Stimulated activated CD8-positive, alpha-beta memory T cell treated with anti-CD3 and anti-CD28 coated beads, Interleukin-15, amount 100 ng/mL, for 24 hours (primary cell): ENCODE data around the gene SYT17.

ENCODE experiments used
- DNase-seq: peaks from one replicate; pipeline ENCODE4 v3.0.0-alpha.2; 2020; ENCODE audit warnings: low read depth

Gene SYT17

DNA sequence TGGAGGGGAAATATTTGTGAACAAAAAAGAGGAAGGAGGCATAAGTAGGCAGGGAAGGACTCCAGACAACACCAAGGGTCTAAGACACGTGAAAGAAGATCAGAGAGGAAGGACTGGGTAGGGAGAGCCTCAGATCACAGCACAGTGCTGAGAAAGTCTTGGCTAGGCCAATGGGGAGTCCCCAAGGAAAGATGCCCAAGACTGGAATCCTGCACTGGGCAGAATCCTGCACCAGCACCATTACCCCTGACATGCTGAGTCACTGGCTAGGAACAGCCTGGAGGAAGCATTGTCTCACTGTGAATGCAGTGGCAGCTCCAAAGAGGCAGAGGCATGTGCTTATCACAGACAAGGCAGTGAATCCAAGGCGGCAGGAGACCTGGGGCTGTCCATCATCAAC, 136.7 kb downstream of the SYT17 start:
- DNase-seq, result no peak

DNA sequence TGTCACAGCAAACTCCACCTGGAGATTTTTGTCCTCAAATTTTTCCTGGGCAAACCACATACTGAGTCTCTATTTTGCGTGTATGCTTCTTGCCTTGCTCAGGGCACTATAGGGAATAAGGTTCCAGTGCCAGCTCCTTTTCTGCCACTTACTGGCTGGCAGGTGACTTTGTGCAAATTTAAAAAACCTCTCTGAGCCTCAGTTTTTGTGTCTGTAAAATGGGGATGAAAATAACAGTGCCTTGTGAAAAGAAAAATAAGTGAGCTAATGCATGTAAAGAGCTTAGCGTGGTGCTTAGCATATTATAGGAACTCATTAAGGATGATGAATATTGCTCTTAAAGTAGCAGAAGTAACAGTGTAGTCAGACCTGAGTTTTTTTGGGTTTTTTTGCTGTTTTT, 137.4 kb downstream of the SYT17 start:
- DNase-seq, result no peak

DNA sequence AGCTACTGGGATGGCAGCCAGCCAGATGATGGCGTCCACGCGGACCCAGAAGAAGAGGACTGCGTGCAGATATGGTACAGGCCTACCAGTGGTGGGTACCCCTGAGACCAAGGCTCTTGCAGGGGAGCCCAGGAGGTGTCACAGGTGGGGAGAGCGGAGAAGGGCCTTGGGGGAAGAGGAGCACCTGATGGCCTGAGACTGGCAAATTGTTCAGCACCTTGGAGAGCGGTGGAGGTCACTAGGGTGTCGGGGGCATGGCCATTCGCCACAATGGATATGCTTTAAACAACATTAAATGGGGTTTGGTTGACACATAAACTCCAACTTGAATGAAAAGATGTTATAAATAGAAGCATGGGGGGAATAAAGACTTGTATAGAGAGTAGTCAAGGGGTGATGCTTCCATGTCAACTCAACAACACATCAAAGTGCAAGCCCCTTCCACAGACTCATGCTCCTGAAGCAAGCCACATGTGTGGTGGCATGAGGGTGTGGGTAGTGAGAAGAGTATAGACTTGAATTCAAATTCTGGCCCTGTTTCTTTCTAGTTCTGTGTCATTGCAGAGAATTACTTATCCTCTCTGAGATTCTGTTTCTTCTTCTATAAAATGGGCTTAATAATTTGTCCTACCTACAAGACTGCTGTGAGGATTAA, 139.7 kb downstream of the SYT17 start:
- no peak for DNase-seq

DNA sequence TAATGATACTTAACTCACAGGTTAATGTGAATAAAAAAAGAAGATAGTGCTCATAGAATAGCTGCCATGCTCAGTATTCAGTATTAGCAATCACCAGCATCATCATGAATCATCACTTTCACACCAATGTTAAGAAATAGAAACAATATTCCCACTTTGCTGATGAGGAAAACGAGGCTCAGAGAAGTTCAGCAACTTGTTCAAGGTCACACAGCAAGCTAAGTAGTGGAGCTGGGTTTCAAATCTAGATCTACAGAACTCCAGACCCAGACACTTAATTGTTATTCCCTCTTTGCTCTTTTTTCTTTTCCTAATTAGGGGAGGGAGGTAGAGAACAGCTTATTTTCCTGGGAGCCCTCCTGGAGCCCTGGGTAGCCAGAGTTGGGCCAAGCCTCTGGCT, 140.4 kb downstream of the SYT17 start:
- no peak for DNase-seq

- no peak for DNase-seq
Observed at GRCh38 chr16:19309178-19309577, 141.1 kb downstream of the SYT17 start.

DNA sequence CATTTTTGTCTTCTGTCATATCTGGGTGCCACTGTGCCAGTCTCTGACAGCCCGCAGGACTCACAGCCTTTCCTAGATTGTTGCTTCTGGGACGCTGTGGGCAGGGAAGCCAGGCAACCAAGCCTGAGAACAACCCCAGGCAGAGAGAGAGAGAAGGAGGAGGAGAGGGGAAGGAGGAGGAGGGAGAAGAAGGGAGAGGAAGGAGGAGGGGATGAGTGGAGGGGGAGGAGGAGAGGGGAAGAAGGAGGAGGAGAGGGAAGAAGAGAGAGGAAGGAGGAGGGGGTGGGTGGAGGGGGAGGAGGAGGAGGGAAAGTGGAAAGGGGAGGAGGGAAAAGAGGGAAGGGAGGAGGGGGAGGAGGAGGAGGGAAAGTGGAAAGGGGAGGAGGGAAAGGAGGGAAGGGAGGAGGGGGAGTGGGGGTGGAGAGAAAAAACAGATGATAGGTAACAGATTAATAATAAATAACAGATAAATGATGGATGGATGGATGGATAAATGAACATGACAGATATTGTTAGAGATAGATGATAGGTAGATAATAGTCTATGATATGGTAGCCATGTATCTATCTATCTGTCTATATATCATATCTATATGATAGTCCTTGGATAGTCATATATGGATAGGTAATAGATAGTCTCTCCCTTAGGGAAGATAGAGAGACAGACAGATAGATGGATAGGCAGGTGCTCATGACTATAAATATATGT, 146.8 kb downstream of the SYT17 start:
- no peak for DNase-seq

GRCh38 chr16:19315889-19316433, 147.9 kb downstream of the SYT17 start:
- no peak for DNase-seq

GRCh38 chr16:19316846-19317245, 148.8 kb downstream of the SYT17 start:
- DNase-seq, result no peak
